H1 (cell line): ENCODE results near the gene PRDX5. TPM values are rescaled to one million over a fixed set of nuclear protein-coding genes. Genes with fewer than 3 reads are reported as not detected.

Experiments used
- BCL11A ChIP-seq, 2 experiments: IDR thresholded peaks; one replicate each; pipeline ENCODE4 v1.6.1; 2011; ENCODE audit warnings: low read depth in 2 of 2, low read length in 2 of 2, mild to moderate bottlenecking in 2 of 2
- EZH2 ChIP-seq: fragments of 200-600 bp; sonication (generic); IDR thresholded peaks from 2 replicates; pipeline ENCODE4 v1.7.1; 2012; ENCODE audit warnings: low read depth, mild to moderate bottlenecking, moderate library complexity, low read length, inconsistent platforms; ENCODE audit not compliant: severe bottlenecking
- HDAC6 ChIP-seq: IDR thresholded peaks from one replicate; pipeline ENCODE4 v1.7.1; 2012; ENCODE audit warnings: low read depth, mild to moderate bottlenecking, inconsistent platforms, low read length, moderate library complexity
- JUND ChIP-seq: IDR thresholded peaks from 2 replicates; pipeline ENCODE4 v1.6.1; 2011; ENCODE audit warnings: mild to moderate bottlenecking, improper control_type of control experiment, low read length
- KDM1A ChIP-seq: fragments of 200-600, 300-600 bp; sonication (generic); IDR thresholded peaks from 2 replicates; pipeline ENCODE4 v1.7.1; 2016; ENCODE audit warnings: mild to moderate bottlenecking, low read length, borderline replicate concordance
- TBP ChIP-seq: IDR thresholded peaks from 2 replicates; pipeline ENCODE4 v1.6.1; 2011; ENCODE audit warnings: low read depth, low read length, improper control_type of control experiment
- polyA plus RNA-seq, 7 experiments: library from polyadenylated mRNA; depleted of rRNA in 3 of 7; stranded (reverse) in 5 of 7; unstranded in 2 of 7; fragments of >200 nt in 5 of 7; fragments of 200-250 nt in 2 of 7; gene quantifications; 1 replicate in 5 of 7; 2 replicates in 1 of 7; 4 replicates in 1 of 7; pipeline versions ENCODE4 v1.2.1 to v1.2.3, GENCODE V29; 2011 to 2013; ENCODE audit warnings: missing spikeins in 2 of 7, mixed read lengths in 2 of 7
- total RNA-seq: library from RNA; stranded (reverse); fragmentation: NEBNext Ultra II Directional; extraction: Animal tissue kit (Norgen Biotek cat#: 25700); gene quantifications from 2 replicates; pipeline ENCODE4 v1.2.1, GENCODE V29; 2021
- TF ChIP-seq, protein P1 (sequence below): IDR thresholded peaks from 2 replicates; pipeline ENCODE4 v1.6.1; 2012; ENCODE audit warnings: low read length, inconsistent platforms

The PRDX5 gene
- total and polyA plus RNA-seq, 2 of the 8 experiments (the other 6 are each of a cell fraction or from before 2014, with no cell fraction given), result 201 to 582 TPM

DNA sequence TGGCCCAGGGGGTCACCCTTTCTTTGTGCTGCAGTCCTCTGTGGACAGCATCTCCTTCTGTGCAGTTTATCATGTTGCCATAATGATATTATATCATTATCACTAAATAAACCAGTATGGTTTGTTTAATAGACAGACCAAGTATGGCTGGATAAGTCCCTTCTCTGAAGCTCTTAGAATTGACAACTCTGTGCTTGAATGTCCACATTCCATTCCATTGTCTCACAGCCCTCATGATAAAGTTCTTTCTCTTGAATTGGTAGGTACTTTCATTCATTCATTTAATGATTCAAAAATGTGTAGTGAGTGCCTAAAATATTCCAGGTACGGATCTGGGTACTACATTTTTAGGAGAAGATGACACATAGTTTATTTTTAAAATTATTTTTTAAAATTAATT lies 48.8 kb downstream of the PRDX5 start (continued):
- TF ChIP-seq, protein P1, sequence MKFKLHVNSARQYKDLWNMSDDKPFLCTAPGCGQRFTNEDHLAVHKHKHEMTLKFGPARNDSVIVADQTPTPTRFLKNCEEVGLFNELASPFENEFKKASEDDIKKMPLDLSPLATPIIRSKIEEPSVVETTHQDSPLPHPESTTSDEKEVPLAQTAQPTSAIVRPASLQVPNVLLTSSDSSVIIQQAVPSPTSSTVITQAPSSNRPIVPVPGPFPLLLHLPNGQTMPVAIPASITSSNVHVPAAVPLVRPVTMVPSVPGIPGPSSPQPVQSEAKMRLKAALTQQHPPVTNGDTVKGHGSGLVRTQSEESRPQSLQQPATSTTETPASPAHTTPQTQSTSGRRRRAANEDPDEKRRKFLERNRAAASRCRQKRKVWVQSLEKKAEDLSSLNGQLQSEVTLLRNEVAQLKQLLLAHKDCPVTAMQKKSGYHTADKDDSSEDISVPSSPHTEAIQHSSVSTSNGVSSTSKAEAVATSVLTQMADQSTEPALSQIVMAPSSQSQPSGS, result no peak
- no peak for TF ChIP-seq HDAC6
- TF ChIP-seq EZH2, result no peak
- no peak for TF ChIP-seq TBP
- no peak for TF ChIP-seq BCL11A (IDR thresholded peaks at IDR 0.05; ENCODE audit: low read depth in 2 of 2, low read length in 2 of 2)
- TF ChIP-seq JUND, result no peak
- TF ChIP-seq KDM1A, result no peak
